ENCODE measurements around the gene MBLAC1. TPM values are rescaled to one million over a fixed set of nuclear protein-coding genes. Genes with fewer than 3 reads are reported as not detected.
A peak's percentile ranks its signal among the peaks of the same experiment; 100 is the strongest.

Gene MBLAC1
- total and polyA plus RNA-seq, 9 of the 15 experiments (the other 6 are each of a cell fraction or from before 2014, with no cell fraction given) = 0.03 to 3.1 (median 0.52) TPM

- TF ChIP-seq ZBTB12 (CRISPR knock-in tag; IDR thresholded peaks at IDR 0.05) (no peak), ZSCAN32 (CRISPR knock-in tag; IDR thresholded peaks at IDR 0.05) (no peak), CAMTA2 (CRISPR knock-in tag; conservative IDR thresholded peaks at IDR 0.05) (no peak), TAF15 (IDR thresholded peaks at IDR 0.05; ENCODE audit: low read depth, low read length) (no peak), ZNF165 (CRISPR knock-in tag; IDR thresholded peaks at IDR 0.05; ENCODE audit: borderline replicate concordance) (no peak), DPF2 (IDR thresholded peaks at IDR 0.05) (peak; percentile 54), SMAD4 (CRISPR knock-in tag; conservative IDR thresholded peaks at IDR 0.05) (no peak; the same call in none of the 2 replicates), NR1H2 (CRISPR knock-in tag; IDR thresholded peaks at IDR 0.05) (peak; percentile 98; the same call in 1 of the 2 replicates), ZC3H8 (IDR thresholded peaks at IDR 0.05) (no peak), CGGBP1 (CRISPR knock-in tag; IDR thresholded peaks at IDR 0.05) (no peak), RNF2 (IDR thresholded peaks at IDR 0.05) (peak; percentile 61), RFX5 (IDR thresholded peaks at IDR 0.05; ENCODE audit: low read depth, low read length) (no peak), KDM5B (IDR thresholded peaks at IDR 0.05; ENCODE audit: insufficient replicate concordance, low read depth, low read length) (peak; percentile 77), SMARCA5 (IDR thresholded peaks at IDR 0.05) (no peak), MAZ (CRISPR knock-in tag; conservative IDR thresholded peaks at IDR 0.05 in 1 of 2, IDR thresholded peaks at IDR 0.05 in 1 of 2) (peak; percentile 91 to 93), NFATC3 (IDR thresholded peaks at IDR 0.05) (no peak), ZNF24 (IDR thresholded peaks at IDR 0.05) (no peak), KAT2B (IDR thresholded peaks at IDR 0.05; ENCODE audit: low read depth, low read length) (no peak), GTF2A2 (tag; IDR thresholded peaks at IDR 0.05) (peak; percentile 25; the same call in 1 of the 2 replicates), NCOA2 (IDR thresholded peaks at IDR 0.05; ENCODE audit: partially characterized antibody in 2 of 2) (no peak)
- TF ChIP-seq, protein P1, sequence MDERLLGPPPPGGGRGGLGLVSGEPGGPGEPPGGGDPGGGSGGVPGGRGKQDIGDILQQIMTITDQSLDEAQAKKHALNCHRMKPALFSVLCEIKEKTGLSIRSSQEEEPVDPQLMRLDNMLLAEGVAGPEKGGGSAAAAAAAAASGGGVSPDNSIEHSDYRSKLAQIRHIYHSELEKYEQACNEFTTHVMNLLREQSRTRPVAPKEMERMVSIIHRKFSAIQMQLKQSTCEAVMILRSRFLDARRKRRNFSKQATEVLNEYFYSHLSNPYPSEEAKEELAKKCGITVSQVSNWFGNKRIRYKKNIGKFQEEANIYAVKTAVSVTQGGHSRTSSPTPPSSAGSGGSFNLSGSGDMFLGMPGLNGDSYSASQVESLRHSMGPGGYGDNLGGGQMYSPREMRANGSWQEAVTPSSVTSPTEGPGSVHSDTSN (CRISPR knock-in tag; IDR thresholded peaks at IDR 0.05; ENCODE audit: low read depth) = no peak
- TF ChIP-seq, protein P1 (tag; conservative IDR thresholded peaks at IDR 0.05; ENCODE audit: low read depth) = no peak
- TF ChIP-seq, protein P2, sequence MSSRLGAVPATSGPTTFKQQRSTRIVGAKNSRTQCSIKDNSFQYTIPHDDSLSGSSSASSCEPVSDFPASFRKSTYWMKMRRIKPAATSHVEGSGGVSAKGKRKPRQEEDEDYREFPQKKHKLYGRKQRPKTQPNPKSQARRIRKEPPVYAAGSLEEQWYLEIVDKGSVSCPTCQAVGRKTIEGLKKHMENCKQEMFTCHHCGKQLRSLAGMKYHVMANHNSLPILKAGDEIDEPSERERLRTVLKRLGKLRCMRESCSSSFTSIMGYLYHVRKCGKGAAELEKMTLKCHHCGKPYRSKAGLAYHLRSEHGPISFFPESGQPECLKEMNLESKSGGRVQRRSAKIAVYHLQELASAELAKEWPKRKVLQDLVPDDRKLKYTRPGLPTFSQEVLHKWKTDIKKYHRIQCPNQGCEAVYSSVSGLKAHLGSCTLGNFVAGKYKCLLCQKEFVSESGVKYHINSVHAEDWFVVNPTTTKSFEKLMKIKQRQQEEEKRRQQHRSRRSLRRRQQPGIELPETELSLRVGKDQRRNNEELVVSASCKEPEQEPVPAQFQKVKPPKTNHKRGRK (tag; IDR thresholded peaks at IDR 0.05) = no peak
These were observed at the start of gene MBLAC1 (continued) for GRCh38 chr7:100126931-100127865.
